ENCODE data around the gene RNF38. TPM values are rescaled to one million over a fixed set of nuclear protein-coding genes. Genes with fewer than 3 reads are reported as not detected.

The RNF38 gene
- total and polyA plus RNA-seq, 2 experiments from 2014 or later, result 8.7 to 23.7 TPM

DNA sequence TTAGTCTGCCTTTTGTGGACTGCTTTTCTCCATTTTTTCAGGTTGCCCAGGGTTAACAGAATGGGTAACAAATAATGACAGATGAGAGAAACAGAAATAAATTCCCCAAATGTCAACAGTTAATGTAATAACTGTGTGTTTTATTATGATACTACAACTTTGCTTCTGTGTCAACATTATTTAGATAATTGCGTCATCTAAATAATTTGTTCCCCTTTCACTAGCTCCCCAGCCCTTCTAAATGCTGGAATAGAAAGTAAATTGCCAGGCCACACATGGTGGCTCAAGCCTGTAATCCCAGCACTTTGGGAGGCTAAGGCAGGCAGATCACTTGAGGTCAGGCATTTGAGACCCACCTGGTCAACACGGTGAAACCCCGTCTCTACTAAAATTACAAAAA, 53.5 kb downstream of the RNF38 start:
- 96% methylated on average over 3 of the region's 3 CpGs for WGBS (ENCODE audit: low lambda C conversion rate, missing lambda C conversion rate)
- H3K79me2 ChIP-seq, result no peaks in the 10 kb centered on the region
- H3K9me3 ChIP-seq (ENCODE audit: low read depth), result no peaks in the 10 kb centered on the region
- H3K4me3 ChIP-seq, result no peak overlapping the region
- no peaks in the 10 kb centered on the region for H3K27me3 ChIP-seq
- no peak for DNase-seq (ENCODE audit: low spot score)
- H3K4me1 ChIP-seq (ENCODE audit: insufficient read depth), result no peaks in the 10 kb centered on the region
- H3K4me2 ChIP-seq, result no peak overlapping the region
- no peak overlapping the region for H3K27ac ChIP-seq
- no peaks in the 10 kb centered on the region for H4K20me1 ChIP-seq (ENCODE audit: insufficient read depth, poor library complexity, severe bottlenecking)
- H2AFZ ChIP-seq, result no peak overlapping the region
- no peak for TF ChIP-seq EZH2 (IDR thresholded peaks at IDR 0.05; ENCODE audit: borderline replicate concordance)
- no peaks in the 10 kb centered on the region for H3K9me2 ChIP-seq (replicated peaks; ENCODE audit: insufficient read depth)
- H3K36me3 ChIP-seq (replicated peaks; ENCODE audit: insufficient read depth, low read depth), result no peaks in the 10 kb centered on the region

DNA sequence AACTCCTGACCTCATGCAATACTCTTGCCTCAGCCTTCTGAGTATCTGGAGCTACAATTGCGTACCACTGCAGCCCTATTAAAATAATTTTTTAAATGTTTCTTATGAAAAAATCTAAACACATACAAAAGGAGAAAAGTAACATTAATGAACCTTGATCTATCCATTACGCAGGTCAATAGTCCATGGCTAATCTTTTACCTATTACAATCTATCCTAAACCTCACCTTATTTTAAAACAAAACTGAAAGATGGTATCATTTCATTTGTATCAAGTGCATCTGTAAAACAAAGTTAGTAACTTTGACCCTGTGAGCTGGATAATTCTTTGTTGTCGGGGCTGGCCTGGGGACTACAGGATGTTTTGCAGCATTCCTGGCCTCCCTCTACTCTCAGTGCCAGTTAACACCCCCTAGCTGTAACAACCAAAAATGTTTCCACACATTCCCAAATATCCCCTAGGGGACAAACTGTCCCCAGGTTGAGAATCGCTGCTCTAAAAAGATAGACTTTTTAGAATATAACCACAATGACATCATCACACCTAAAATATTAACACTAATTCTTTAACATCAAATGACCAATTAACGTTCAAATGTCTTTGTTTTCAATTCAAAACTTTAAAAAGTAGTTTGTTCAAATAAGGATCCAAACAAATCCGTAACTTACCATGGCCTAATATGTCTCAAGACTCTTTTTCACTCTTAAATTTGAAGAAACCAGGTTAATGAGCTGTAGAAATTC, 54.8 kb downstream of the RNF38 start:
- no peaks in the 10 kb centered on the region for H4K20me1 ChIP-seq (ENCODE audit: insufficient read depth, poor library complexity, severe bottlenecking)
- no peak overlapping the region for H3K4me2 ChIP-seq
- no peaks in the 10 kb centered on the region for H3K27me3 ChIP-seq
- H3K4me3 ChIP-seq, result no peak overlapping the region
- no peaks in the 10 kb centered on the region for H3K9me2 ChIP-seq (replicated peaks; ENCODE audit: insufficient read depth)
- no peaks in the 10 kb centered on the region for H3K79me2 ChIP-seq
- DNase-seq (ENCODE audit: low spot score), result no peak
- TF ChIP-seq CTCF (IDR thresholded peaks at IDR 0.05; ENCODE audit: poor library complexity), result no peak
- TF ChIP-seq EZH2 (IDR thresholded peaks at IDR 0.05; ENCODE audit: borderline replicate concordance), result no peak
- TF ChIP-seq EZH2phosphoT487 (IDR thresholded peaks at IDR 0.05; ENCODE audit: low read depth, severe bottlenecking, unreplicated experiment), result no peak
- H3K4me1 ChIP-seq (ENCODE audit: insufficient read depth), result no peaks in the 10 kb centered on the region
- 96% methylated on average over 6 of the region's 6 CpGs for WGBS (ENCODE audit: low lambda C conversion rate, missing lambda C conversion rate)
- H2AFZ ChIP-seq, result no peak overlapping the region
- no peaks in the 10 kb centered on the region for H3K36me3 ChIP-seq (replicated peaks; ENCODE audit: insufficient read depth, low read depth)
- no peaks in the 10 kb centered on the region for H3K9me3 ChIP-seq (ENCODE audit: low read depth)
- no peak overlapping the region for H3K27ac ChIP-seq

- Histone ChIP-seq H2AFZ (no peak overlapping the region), H3K9me2 (replicated peaks; ENCODE audit: insufficient read depth) (no peaks in the 10 kb centered on the region), H3K4me2 (no peak overlapping the region), H3K4me1 (ENCODE audit: insufficient read depth) (no peaks in the 10 kb centered on the region), H3K9me3 (ENCODE audit: low read depth) (no peaks in the 10 kb centered on the region), H3K27ac (peak overlapping the region; percentile 78), H3K27me3 (no peaks in the 10 kb centered on the region), H3K36me3 (replicated peaks; ENCODE audit: insufficient read depth, low read depth) (no peaks in the 10 kb centered on the region), H3K4me3 (no peak overlapping the region), H4K20me1 (ENCODE audit: insufficient read depth, poor library complexity, severe bottlenecking) (no peaks in the 10 kb centered on the region), H3K79me2 (no peaks in the 10 kb centered on the region)
- WGBS (ENCODE audit: low lambda C conversion rate, missing lambda C conversion rate), result 85% methylated on average over 3 of the region's 3 CpGs
- TF ChIP-seq EZH2 (IDR thresholded peaks at IDR 0.05; ENCODE audit: borderline replicate concordance) (no peak), EZH2phosphoT487 (IDR thresholded peaks at IDR 0.05; ENCODE audit: low read depth, severe bottlenecking, unreplicated experiment) (no peak), CTCF (IDR thresholded peaks at IDR 0.05; ENCODE audit: poor library complexity) (no peak)
- no peak for DNase-seq (ENCODE audit: low spot score)
Observed at GRCh38 chr9:36341936-36342577, 58.0 kb downstream of the RNF38 start.

DNA sequence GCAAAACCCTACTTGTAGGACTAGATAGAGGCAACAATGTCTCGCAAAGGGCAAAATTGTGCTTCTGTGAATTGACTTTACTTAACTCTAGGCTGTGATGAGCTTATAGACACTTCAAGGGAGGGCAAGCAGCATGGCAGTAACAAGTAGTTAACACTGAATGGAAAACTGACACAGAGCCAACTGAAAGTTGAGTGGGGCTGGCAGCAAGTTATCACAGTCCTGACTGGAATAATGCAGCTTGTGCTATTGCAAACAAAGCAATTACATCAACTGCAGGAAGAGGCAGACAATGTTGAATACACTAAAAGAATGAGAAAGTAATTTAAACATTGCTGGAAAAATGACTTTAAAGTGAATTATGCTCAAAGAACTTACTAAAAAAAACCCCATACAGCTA, 62.2 kb downstream of the RNF38 start:
- no peak for DNase-seq (ENCODE audit: low spot score)
- H2AFZ ChIP-seq, result no peak overlapping the region
- no peaks in the 10 kb centered on the region for H3K36me3 ChIP-seq (replicated peaks; ENCODE audit: insufficient read depth, low read depth)
- no peaks in the 10 kb centered on the region for H3K9me3 ChIP-seq (ENCODE audit: low read depth)
- no peak overlapping the region for H3K4me2 ChIP-seq
- H3K79me2 ChIP-seq, result no peaks in the 10 kb centered on the region
- WGBS (ENCODE audit: low lambda C conversion rate, missing lambda C conversion rate), result 96% methylated on average over 1 of the region's 1 CpG
- H4K20me1 ChIP-seq (ENCODE audit: insufficient read depth, poor library complexity, severe bottlenecking), result no peaks in the 10 kb centered on the region
- no peaks in the 10 kb centered on the region for H3K27me3 ChIP-seq
- H3K4me3 ChIP-seq, result no peak overlapping the region
- H3K27ac ChIP-seq, result no peak overlapping the region
- TF ChIP-seq EZH2 (IDR thresholded peaks at IDR 0.05; ENCODE audit: borderline replicate concordance) (no peak), EZH2phosphoT487 (IDR thresholded peaks at IDR 0.05; ENCODE audit: low read depth, severe bottlenecking, unreplicated experiment) (no peak), CTCF (IDR thresholded peaks at IDR 0.05; ENCODE audit: poor library complexity) (no peak)
- no peaks in the 10 kb centered on the region for H3K4me1 ChIP-seq (ENCODE audit: insufficient read depth)
- H3K9me2 ChIP-seq (replicated peaks; ENCODE audit: insufficient read depth), result no peaks in the 10 kb centered on the region

Data from hepatocyte (in vitro differentiated cells).